GM19455 (cell line): ENCODE results near the gene CBY2.
"Not testable (repeated sequence)": the region's sequence is repeated elsewhere in the genome, so short reads cannot be mapped to it uniquely, and the experiment has no call there.

Experiments
- ATAC-seq: cut with Tn5 transposase; IDR thresholded peaks from one replicate; pipeline ENCODE4 v1.9.1; 2021; ENCODE audit not compliant: unreplicated experiment

Gene CBY2

GRCh38 chr13:45737571-45738017 lies 35.5 kb downstream of the CBY2 start:
- no peak for ATAC-seq

- no peak for ATAC-seq
Measured at GRCh38 chr13:45742985-45743384, 40.9 kb downstream of the CBY2 start.

GRCh38 chr13:45744979-45745378 lies 42.9 kb downstream of the CBY2 start:
- no peak for ATAC-seq

GRCh38 chr13:45747071-45747470 lies 45.0 kb downstream of the CBY2 start:
- no peak for ATAC-seq

GRCh38 chr13:45748941-45749759 lies 47.0 kb downstream of the CBY2 start:
- no peak for ATAC-seq

- no peak for ATAC-seq
Measured at GRCh38 chr13:45750566-45750965, 48.4 kb downstream of the CBY2 start.

GRCh38 chr13:45751885-45752284 lies 49.8 kb downstream of the CBY2 start:
- ATAC-seq: no peak

- no peak for ATAC-seq
Measured at GRCh38 chr13:45752510-45752909, 50.4 kb downstream of the CBY2 start.

GRCh38 chr13:45756498-45756897 lies 54.4 kb downstream of the CBY2 start:
- ATAC-seq: not testable (repeated sequence)

- ATAC-seq: not testable (repeated sequence)
Measured at GRCh38 chr13:45757589-45757988, 55.5 kb downstream of the CBY2 start.

- ATAC-seq: no peak
Measured at GRCh38 chr13:45763419-45763818, 61.3 kb downstream of the CBY2 start.
